Measurements from ENCODE around the gene PPFIBP1.

Gene PPFIBP1

DNA sequence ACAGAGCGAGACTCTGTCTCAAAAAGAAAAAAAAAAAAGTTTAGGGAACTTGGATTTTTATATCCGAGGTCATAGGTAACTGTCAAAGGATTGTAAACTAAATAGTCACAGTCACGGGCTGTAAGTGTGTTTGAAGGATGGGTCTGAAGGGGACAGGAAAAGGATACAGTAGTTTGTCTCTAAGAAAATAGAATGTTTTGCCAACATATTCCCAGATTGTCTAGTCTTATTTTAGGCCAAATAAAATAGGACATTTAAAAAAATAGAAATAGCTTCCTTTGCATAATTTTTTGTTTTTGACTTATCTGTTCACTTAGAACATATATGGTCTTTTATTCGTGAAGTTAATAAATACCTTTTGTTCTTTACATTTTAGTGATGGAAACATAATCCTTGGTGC, 148.0 kb downstream of the PPFIBP1 start:
- FAIRE-seq (no peak), DNase-seq (ENCODE audit: insufficient read length) (no peak)
- TF ChIP-seq POLR2AphosphoS5 (IDR thresholded peaks at IDR 0.05; ENCODE audit: low read depth, low read length) (no peak), TAF1 (IDR thresholded peaks at IDR 0.05; ENCODE audit: borderline replicate concordance, low read depth, low read length) (no peak), POLR2A (IDR thresholded peaks at IDR 0.05; ENCODE audit: low read depth, low read length) (no peak)

DNA sequence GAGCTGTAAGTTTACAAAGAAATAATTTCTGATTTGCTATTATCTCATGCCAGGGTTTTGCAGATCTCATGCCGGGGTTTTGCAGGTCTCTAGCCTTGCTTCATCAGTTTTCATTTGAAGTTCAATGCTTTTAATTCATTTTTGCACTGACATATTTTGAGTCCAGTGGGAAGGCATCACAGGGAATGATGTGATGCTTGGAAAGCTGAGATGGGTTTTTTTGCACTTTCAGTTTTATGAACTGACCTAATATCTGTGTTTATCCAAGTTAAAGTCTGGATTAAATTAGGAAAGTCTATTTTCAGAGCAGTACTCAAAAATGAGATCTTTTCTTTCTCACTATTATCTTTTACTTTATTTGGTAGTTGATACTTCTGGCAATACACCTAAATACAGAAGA, 148.6 kb downstream of the PPFIBP1 start:
- TF ChIP-seq POLR2AphosphoS5 (IDR thresholded peaks at IDR 0.05; ENCODE audit: low read depth, low read length), result no peak
- TF ChIP-seq POLR2A (IDR thresholded peaks at IDR 0.05; ENCODE audit: low read depth, low read length), result no peak
- no peak for TF ChIP-seq TAF1 (IDR thresholded peaks at IDR 0.05; ENCODE audit: borderline replicate concordance, low read depth, low read length)
- no peak for FAIRE-seq
- no peak for DNase-seq (ENCODE audit: insufficient read length)

DNA sequence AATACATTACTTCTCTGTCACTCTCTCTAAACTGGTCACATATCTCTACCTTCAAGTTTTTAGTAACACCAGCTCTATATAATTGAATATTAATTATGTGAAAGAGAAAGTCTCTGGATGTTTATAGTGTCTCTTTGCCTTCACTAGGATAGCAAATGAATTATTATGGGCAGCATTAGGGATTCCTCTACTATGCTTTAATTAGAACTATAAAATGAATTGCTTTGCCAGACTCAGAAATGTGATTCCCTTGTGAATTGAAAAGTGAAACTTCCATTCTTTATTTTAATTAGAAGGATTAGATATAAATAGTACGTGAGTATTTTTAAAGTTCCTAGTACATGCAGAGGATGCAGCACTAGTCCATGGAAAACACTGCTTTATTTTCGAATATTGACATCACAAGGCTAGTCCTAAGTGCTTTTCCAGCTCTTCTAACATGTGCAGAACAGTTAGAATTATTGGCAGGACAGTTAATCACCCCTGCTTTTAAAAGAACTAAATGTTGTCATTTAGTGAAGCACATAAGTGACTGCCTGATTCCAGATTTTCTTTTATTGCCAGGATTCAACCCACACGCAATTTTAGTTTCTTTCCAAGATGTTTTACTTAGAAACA, 149.2 kb downstream of the PPFIBP1 start:
- DNase-seq (ENCODE audit: insufficient read length), result no peak
- no peak for TF ChIP-seq POLR2AphosphoS5 (IDR thresholded peaks at IDR 0.05; ENCODE audit: low read depth, low read length)
- no peak for TF ChIP-seq POLR2A (IDR thresholded peaks at IDR 0.05; ENCODE audit: low read depth, low read length)
- TF ChIP-seq TAF1 (IDR thresholded peaks at IDR 0.05; ENCODE audit: borderline replicate concordance, low read depth, low read length), result no peak
- no peak for FAIRE-seq

DNA sequence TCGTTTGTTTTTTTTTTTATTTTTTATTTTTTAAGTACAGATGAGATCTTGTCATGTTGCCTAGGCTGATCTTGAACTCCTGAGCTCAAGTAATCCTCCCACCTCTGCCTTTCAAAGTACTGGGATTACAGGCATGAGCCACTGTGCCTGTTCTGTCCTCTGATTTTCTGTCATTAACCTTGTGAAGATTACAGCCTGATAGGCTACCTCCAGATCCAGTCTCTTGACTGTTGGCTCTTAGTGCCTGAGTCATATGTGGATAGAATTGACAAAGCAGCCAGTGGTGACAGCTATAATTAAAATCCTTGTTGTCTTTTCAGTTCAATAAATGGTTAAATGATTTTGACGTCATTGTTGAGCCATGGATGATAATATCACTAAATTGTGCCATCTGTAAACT, 151.0 kb downstream of the PPFIBP1 start:
- TF ChIP-seq POLR2AphosphoS5 (IDR thresholded peaks at IDR 0.05; ENCODE audit: low read depth, low read length), result no peak
- no peak for TF ChIP-seq POLR2A (IDR thresholded peaks at IDR 0.05; ENCODE audit: low read depth, low read length)
- TF ChIP-seq TAF1 (IDR thresholded peaks at IDR 0.05; ENCODE audit: borderline replicate concordance, low read depth, low read length), result no peak
- no peak for DNase-seq (ENCODE audit: insufficient read length)
- FAIRE-seq, result peak; percentile 5

DNA sequence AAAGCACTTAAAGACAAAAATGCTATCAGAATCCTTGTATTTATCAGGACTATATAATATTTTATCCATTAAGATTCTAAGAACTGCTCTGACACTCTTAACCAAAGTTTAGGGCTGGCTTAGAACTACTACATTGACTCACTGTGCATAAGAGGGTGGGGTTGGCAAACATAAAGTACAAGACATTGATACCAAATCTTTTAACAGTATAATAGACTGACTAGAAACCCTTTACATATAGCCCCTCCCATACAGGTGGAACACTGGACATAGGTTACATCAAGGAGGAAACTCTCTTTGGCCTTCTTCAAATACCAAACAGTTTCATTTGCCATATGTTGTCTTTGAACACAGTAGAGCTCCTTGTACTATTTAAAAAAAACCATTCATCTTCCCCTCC, 156.6 kb downstream of the PPFIBP1 start:
- TF ChIP-seq POLR2A (IDR thresholded peaks at IDR 0.05; ENCODE audit: low read depth, low read length), result no peak
- no peak for TF ChIP-seq TAF1 (IDR thresholded peaks at IDR 0.05; ENCODE audit: borderline replicate concordance, low read depth, low read length)
- TF ChIP-seq POLR2AphosphoS5 (IDR thresholded peaks at IDR 0.05; ENCODE audit: low read depth, low read length), result no peak
- DNase-seq (ENCODE audit: insufficient read length) (no peak), FAIRE-seq (no peak)

DNA sequence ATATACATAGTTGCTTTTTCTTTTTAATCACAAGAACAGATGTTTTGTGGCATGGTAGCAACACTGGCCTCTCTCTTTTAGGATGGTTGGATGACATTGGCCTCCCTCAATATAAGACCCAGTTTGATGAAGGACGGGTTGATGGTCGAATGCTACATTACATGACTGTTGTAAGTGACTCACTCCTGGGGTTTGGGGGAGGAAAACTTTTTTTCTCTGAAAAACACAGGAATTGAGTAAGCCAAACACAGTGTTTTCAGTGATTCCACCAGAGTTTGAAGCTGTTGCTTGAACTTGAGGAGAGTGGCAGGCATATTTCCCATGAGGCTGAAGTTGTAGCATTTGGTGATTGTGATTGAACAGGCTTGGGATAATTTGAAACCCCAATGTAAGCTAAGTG, 158.5 kb downstream of the PPFIBP1 start:
- FAIRE-seq (no peak), DNase-seq (ENCODE audit: insufficient read length) (no peak)
- no peak for TF ChIP-seq POLR2AphosphoS5 (IDR thresholded peaks at IDR 0.05; ENCODE audit: low read depth, low read length)
- no peak for TF ChIP-seq TAF1 (IDR thresholded peaks at IDR 0.05; ENCODE audit: borderline replicate concordance, low read depth, low read length)
- no peak for TF ChIP-seq POLR2A (IDR thresholded peaks at IDR 0.05; ENCODE audit: low read depth, low read length)

DNA sequence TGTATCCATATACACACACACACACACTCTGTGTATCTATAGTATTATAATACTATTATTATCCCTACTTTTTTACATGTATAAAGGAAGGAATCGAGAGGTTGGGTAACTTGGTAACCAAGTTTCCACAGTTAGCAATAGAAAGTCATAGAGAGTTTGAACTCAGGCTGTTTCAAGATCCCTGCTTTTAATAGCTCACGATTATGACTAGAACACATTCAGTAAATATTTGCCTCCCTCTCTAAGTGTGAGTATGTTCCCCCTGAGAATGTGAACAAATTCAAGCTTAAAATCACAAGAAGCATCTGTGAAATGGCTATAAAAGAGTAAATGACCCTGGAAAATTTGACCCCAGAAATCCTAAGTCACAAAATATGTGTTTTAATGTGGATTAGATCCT, 161.3 kb downstream of the PPFIBP1 start:
- FAIRE-seq (no peak), DNase-seq (ENCODE audit: insufficient read length) (no peak)
- no peak for TF ChIP-seq POLR2AphosphoS5 (IDR thresholded peaks at IDR 0.05; ENCODE audit: low read depth, low read length)
- TF ChIP-seq POLR2A (IDR thresholded peaks at IDR 0.05; ENCODE audit: low read depth, low read length), result no peak
- TF ChIP-seq TAF1 (IDR thresholded peaks at IDR 0.05; ENCODE audit: borderline replicate concordance, low read depth, low read length), result no peak

DNA sequence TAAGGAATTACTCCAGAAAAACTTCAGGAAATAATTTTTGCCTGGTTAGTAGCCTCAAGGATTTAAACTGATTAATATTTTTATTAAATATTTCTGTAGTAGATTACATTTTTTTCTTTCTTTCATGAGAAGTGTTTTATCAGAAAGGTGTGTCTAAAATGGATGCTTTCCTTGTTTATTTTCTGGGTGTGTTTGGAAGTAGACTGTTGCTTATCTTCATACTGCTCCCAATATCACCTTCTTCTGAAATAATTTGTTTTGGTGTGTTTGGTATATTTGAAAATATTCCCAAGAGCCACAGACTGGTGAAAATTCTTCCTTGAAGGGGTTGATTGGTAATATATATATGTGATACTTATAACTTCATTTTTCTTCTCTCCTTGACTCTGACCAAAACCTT, 162.1 kb downstream of the PPFIBP1 start:
- FAIRE-seq (no peak), DNase-seq (ENCODE audit: insufficient read length) (no peak)
- TF ChIP-seq POLR2AphosphoS5 (IDR thresholded peaks at IDR 0.05; ENCODE audit: low read depth, low read length), result no peak
- TF ChIP-seq TAF1 (IDR thresholded peaks at IDR 0.05; ENCODE audit: borderline replicate concordance, low read depth, low read length), result no peak
- no peak for TF ChIP-seq POLR2A (IDR thresholded peaks at IDR 0.05; ENCODE audit: low read depth, low read length)

DNA sequence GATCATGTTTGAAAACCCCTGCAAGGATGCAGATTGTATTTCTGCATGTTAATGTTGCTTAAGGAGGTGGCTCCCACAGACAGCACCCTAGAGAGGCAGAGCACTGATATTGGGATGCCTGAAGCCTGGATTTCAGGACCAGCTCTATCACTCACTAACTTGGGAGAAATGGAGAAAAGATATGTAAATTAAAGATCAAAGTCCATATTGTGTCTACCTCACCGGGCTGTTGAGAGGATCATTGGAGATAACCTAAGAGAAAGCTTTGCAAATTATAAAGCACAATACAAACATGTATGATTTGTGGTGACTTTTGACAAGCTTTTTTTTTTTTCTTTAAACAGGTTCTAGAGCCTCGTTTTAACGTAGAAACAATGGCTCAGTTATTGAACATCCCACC, 164.7 kb downstream of the PPFIBP1 start:
- DNase-seq (ENCODE audit: insufficient read length) (no peak), FAIRE-seq (no peak)
- no peak for TF ChIP-seq POLR2A (IDR thresholded peaks at IDR 0.05; ENCODE audit: low read depth, low read length)
- no peak for TF ChIP-seq POLR2AphosphoS5 (IDR thresholded peaks at IDR 0.05; ENCODE audit: low read depth, low read length)

DNA sequence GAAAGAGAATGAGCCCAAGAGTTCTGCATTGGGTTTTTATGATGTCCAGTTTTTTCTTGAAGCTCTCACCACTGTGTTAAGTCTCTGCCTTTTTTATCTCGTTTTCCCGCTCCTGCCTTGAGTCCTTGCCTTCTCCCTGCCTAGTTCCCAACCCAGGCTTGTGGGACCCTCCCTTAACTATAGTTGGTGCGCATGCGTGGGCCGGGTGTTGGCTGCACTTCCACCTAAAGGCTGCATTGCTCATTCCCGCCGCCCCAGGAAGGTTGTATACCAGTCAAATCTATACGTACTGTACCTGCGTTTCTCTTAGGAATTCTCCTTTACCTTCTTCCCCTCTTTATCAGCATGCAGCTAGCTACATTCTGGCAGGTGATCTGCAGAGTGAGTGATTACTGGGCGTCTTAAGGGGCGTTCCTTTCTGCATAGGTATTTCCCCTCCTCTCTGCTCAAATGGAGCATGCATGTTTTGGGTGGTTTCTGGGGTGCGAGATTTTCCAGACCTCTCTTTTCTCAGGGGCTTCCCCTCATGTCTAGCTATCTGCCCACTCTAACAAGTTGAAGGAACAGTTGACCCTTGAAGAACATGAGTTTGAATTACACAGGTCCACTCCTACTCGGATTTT, 165.7 kb downstream of the PPFIBP1 start:
- TF ChIP-seq POLR2AphosphoS5 (IDR thresholded peaks at IDR 0.05; ENCODE audit: low read depth, low read length) (no peak), TAF1 (IDR thresholded peaks at IDR 0.05; ENCODE audit: borderline replicate concordance, low read depth, low read length) (no peak), POLR2A (IDR thresholded peaks at IDR 0.05; ENCODE audit: low read depth, low read length) (no peak)
- FAIRE-seq, result no peak
- DNase-seq (ENCODE audit: insufficient read length), result no peak

DNA sequence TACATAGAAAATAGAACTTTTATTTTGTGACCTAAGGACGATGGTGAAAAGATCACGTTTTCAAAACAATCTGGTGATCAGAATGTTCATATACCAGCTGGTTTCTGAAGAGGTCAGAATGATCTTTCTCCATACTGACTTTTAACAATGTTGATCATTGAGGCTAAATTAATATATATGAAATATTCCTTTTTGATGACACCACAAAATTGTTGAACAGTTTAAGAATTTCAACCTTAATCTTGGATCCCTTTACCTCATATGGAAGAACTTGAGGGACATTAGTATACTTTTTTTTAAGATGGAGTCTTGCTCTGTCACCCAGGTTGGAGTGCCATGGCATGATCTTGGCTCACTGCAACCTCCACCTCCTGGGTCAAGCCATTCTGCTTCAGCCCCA, 169.4 kb downstream of the PPFIBP1 start:
- no peak for DNase-seq (ENCODE audit: insufficient read length)
- TF ChIP-seq POLR2A (IDR thresholded peaks at IDR 0.05; ENCODE audit: low read depth, low read length), result no peak
- no peak for TF ChIP-seq TAF1 (IDR thresholded peaks at IDR 0.05; ENCODE audit: borderline replicate concordance, low read depth, low read length)
- TF ChIP-seq POLR2AphosphoS5 (IDR thresholded peaks at IDR 0.05; ENCODE audit: low read depth, low read length), result no peak
- no peak for FAIRE-seq

DNA sequence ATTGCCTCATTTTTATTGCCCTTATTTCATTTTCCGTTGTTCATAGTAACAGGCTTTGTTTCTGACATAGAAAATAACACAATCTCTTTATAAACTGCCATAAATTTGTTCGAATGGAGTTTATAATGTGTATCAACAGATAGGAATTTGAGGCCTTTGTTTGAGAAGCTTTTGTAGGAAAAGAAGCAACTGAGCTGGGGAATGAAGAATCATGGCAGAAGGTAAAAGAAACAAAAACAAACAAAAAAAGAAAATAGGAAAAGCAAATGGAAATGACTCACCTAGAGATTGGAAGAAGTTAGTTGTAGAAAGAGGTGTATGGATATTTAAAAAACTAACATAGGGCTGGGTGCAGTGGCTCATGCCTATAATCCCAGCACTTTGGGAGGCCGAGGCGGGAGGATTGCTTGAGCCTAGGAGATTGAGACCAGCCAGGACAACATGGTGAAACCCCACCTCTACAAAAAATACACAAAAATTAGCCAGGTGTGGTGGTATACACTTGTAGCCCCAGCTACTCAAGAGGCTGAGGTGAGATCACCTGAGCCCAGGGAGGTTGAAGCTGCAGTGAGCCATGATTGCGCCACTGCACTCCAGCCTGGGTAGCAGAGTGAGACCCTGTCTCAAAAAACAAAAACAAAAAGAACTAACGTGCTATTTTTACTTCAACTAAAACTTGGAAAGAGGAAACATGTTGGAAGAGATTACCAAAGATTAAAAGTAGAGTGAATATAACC, 171.7 kb downstream of the PPFIBP1 start:
- TF ChIP-seq POLR2A (IDR thresholded peaks at IDR 0.05; ENCODE audit: low read depth, low read length), result no peak
- TF ChIP-seq POLR2AphosphoS5 (IDR thresholded peaks at IDR 0.05; ENCODE audit: low read depth, low read length), result no peak
- no peak for TF ChIP-seq TAF1 (IDR thresholded peaks at IDR 0.05; ENCODE audit: borderline replicate concordance, low read depth, low read length)
- no peak for FAIRE-seq
- DNase-seq (ENCODE audit: insufficient read length), result no peak

Measured in GM12892 (cell line).